Brain microvascular endothelial cell (primary cell): Measurements from ENCODE around the gene SYNE1.
A peak's percentile ranks its signal among the peaks of the same experiment; 100 is the strongest.
"Not testable (repeated sequence)": the region's sequence is repeated elsewhere in the genome, so short reads cannot be mapped to it uniquely, and the experiment has no call there.

Experiments
- DNase-seq: peaks from one replicate; pipeline ENCODE4 v3.0.0-alpha.2; 2020
- H3K27ac ChIP-seq: fragments of 250-450 bp; sonication (Bioruptor Pico); 2 replicates; pipeline ENCODE4 v1.5.1; 2020; ENCODE audit warnings: mild to moderate bottlenecking, moderate library complexity
- H3K27me3 ChIP-seq: fragments of 250-450 bp; sonication (Bioruptor Pico); replicated peaks from 2 replicates; pipeline ENCODE4 v1.5.1; 2020; ENCODE audit warnings: mild to moderate bottlenecking
- H3K36me3 ChIP-seq: fragments of 250-450 bp; sonication (Bioruptor Pico); replicated peaks from 2 replicates; pipeline ENCODE4 v1.5.1; 2020; ENCODE audit warnings: mild to moderate bottlenecking
- H3K4me3 ChIP-seq: 2 replicates; pipeline ENCODE4 v1.5.1; 2011; ENCODE audit warnings: low read depth, mild to moderate bottlenecking, control low read depth, low read length, moderate library complexity
- in situ Hi-C: cut with HindIII; loops from 2 replicates; pipeline ENCODE4 v1.10.0; 2017; ENCODE audit warnings: low sequenced_read_pairs, low pct_ligation_motif_present
- TF ChIP-seq, protein P1 (sequence below): IDR thresholded peaks from 2 replicates; pipeline ENCODE4 v1.5.1; 2011; ENCODE audit warnings: low read depth, mild to moderate bottlenecking, moderate library complexity, low read length, control low read depth, inconsistent platforms; ENCODE audit errors: missing control alignments

The SYNE1 gene

GRCh38 chr6:152673236-152673635, 36.1 kb upstream of the SYNE1 start:
- no peaks in the 10 kb centered on the region for H3K36me3 ChIP-seq
- in situ Hi-C loops: no loop called here
- DNase-seq: no peak
- TF ChIP-seq, protein P1, sequence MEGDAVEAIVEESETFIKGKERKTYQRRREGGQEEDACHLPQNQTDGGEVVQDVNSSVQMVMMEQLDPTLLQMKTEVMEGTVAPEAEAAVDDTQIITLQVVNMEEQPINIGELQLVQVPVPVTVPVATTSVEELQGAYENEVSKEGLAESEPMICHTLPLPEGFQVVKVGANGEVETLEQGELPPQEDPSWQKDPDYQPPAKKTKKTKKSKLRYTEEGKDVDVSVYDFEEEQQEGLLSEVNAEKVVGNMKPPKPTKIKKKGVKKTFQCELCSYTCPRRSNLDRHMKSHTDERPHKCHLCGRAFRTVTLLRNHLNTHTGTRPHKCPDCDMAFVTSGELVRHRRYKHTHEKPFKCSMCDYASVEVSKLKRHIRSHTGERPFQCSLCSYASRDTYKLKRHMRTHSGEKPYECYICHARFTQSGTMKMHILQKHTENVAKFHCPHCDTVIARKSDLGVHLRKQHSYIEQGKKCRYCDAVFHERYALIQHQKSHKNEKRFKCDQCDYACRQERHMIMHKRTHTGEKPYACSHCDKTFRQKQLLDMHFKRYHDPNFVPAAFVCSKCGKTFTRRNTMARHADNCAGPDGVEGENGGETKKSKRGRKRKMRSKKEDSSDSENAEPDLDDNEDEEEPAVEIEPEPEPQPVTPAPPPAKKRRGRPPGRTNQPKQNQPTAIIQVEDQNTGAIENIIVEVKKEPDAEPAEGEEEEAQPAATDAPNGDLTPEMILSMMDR: no peak
- H3K27me3 ChIP-seq: no peaks in the 10 kb centered on the region
- no peak overlapping the region for H3K4me3 ChIP-seq
- H3K27ac ChIP-seq: no peak overlapping the region

DNA sequence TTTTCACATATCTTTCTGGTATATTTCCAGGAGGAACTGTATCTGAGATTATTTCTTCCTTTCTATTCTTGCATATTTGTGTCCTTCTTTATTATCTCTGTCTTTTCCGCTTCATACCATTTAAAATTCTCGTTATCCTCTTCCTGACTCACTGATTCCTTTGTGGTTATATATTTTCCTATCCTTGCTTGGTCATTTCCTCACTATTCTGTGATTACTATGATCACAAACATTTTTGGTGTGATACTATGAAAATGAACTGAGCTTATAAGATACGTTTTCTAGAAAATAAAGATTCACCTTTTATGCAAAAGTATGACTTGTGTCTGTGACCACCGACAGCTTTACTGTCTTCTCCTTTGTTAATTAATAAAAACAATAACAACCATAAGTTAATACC, 34.0 kb upstream of the SYNE1 start:
- no peak for DNase-seq
- no peak overlapping the region for H3K27ac ChIP-seq
- no peaks in the 10 kb centered on the region for H3K27me3 ChIP-seq
- TF ChIP-seq, protein P1: no peak
- H3K4me3 ChIP-seq: no peak overlapping the region
- H3K36me3 ChIP-seq: no peaks in the 10 kb centered on the region
- in situ Hi-C loops: no loop called here

DNA sequence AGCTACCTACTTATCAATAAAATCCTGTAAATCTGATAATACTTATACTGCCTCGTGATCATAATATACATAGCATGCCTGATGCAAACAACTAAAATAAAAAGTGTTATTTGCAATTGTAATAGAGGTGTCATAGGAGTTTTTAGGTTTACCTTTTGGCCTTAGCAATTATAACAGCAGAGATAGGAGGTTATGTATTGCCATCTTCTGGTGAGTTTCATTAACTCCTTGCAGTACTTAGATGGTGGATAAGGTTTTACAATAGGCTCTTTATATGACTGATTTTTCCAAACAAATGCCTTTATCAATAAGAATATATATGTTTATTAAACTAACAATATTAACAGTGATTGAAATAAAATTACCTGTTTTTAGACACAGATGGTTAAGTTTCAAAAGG, 32.7 kb upstream of the SYNE1 start:
- DNase-seq: no peak
- no peak overlapping the region for H3K4me3 ChIP-seq
- in situ Hi-C loops: no loop called here
- H3K27me3 ChIP-seq: no peaks in the 10 kb centered on the region
- TF ChIP-seq, protein P1: peak; percentile 24
- H3K36me3 ChIP-seq: no peaks in the 10 kb centered on the region
- no peak overlapping the region for H3K27ac ChIP-seq

GRCh38 chr6:152661776-152662175, 24.6 kb upstream of the SYNE1 start:
- Histone ChIP-seq H3K27ac (no peak overlapping the region), H3K36me3 (no peaks in the 10 kb centered on the region), H3K4me3 (no peak overlapping the region), H3K27me3 (no peaks in the 10 kb centered on the region)
- DNase-seq: no peak
- TF ChIP-seq, protein P1: no peak
- in situ Hi-C loops: no loop called here

- no peaks in the 10 kb centered on the region for H3K27me3 ChIP-seq
- H3K27ac ChIP-seq: no peak overlapping the region
- TF ChIP-seq, protein P1: no peak
- no peaks in the 10 kb centered on the region for H3K36me3 ChIP-seq
- DNase-seq: no peak
- in situ Hi-C loops: no loop called here
- H3K4me3 ChIP-seq: no peak overlapping the region
These were observed 14.8 kb upstream of the SYNE1 start for GRCh38 chr6:152651986-152652385.

- in situ Hi-C loops: no loop called here
- no peaks in the 10 kb centered on the region for H3K36me3 ChIP-seq
- no peaks in the 10 kb centered on the region for H3K27me3 ChIP-seq
- H3K27ac ChIP-seq: no peak overlapping the region
- H3K4me3 ChIP-seq: no peak overlapping the region
- no peak for DNase-seq
- TF ChIP-seq, protein P1: no peak
These were observed 10.9 kb upstream of the SYNE1 start for GRCh38 chr6:152648105-152648504.

DNA sequence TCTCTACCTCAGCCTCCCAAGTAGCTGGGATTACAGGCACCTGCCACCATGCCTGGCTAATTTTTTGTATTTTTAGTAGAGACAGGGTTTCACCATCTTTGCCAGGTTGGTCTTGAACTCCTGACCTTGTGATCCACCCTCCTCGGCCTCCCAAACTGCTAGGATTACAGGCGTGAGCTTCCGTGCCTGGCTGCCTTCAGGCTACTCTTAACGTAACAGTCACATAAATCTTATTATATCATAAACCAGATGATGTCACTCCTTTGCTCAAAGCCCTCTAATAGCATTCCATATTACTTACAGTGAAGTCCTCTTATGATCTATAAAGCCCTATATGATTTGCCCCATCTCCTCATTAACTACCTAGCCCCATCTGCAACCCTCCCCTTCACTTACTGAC, 9.6 kb upstream of the SYNE1 start:
- H3K36me3 ChIP-seq, in situ Hi-C loops, H3K27ac ChIP-seq, H3K27me3 ChIP-seq, H3K4me3 ChIP-seq, DNase-seq: not testable (repeated sequence)
